DMS153 treated with DMSO at 0.1 percent for 48 hours (cell line): Measurements from ENCODE around the gene FOXP1.
"Not testable (repeated sequence)": the region's sequence is repeated elsewhere in the genome, so short reads cannot be mapped to it uniquely, and the experiment has no call there.

Source experiments
- DNase-seq: peaks from one replicate; lab custom pipeline; 2025; ENCODE audit not compliant: unreplicated experiment; lab: John Stamatoyannopoulos, UW

The FOXP1 gene

DNA sequence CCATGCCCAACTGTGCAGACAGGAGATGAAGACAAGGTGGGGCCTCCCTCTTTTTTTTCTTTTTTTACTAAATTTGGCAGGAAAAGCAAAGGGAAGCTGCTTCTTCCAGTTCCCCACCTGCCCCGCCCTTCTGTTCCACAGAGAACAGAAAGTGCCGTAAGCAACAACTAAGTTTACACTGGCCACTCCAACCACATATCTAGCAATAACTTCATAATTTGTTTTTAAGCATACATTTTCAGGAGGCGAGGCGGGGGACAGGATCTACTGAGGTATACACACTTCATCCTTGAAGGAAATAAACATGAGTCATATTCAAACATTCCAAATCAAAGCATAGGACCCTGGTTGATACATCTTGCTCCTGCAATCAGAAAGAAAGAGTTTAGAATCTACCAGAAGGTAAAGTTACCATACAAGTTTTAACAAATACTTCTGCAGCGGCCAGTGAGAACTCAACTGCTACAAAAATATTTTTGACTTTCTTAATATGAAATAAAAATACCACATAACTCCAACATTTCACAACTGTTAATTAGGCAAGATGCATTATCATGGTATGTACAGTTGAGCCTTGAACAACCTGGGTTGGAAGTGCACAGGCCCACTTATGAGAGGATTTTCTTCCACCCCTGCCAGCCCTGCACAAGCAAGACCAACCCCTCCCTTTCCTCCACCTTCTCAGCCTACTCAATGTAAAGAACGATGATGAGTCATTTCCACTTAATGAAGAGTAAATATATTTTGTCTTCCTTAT is 50.7 kb downstream of the FOXP1 start:
- no peak for DNase-seq

DNA sequence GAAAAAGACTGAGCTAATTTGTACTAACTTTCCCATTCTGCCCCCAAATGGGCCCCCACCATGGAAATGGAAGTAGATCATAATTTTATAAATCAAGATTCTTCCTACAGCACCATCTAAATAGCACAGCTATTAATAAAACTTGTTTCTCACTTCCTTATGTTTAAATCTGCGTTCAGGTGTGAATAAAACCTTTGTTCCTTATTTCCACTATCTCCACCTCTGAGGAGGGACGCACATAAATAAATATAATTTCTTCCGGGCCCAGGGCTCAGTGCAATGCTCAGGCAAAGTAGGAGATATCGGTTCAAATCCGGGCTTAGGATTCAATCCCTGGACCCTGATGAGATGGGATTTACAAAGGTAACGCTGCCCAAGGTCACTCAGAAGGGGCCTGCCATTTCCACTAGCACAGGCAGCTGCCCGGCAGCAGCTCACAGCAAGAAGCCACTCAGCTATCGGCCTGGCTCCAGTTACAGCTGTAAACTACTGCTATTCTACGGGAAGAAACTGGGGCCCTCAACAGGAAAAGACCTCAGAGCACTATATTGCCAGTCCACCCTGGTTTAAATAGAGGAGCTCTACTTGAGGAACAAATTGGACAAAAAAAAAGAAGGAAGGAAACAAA is 52.5 kb downstream of the FOXP1 start:
- DNase-seq = no peak

DNA sequence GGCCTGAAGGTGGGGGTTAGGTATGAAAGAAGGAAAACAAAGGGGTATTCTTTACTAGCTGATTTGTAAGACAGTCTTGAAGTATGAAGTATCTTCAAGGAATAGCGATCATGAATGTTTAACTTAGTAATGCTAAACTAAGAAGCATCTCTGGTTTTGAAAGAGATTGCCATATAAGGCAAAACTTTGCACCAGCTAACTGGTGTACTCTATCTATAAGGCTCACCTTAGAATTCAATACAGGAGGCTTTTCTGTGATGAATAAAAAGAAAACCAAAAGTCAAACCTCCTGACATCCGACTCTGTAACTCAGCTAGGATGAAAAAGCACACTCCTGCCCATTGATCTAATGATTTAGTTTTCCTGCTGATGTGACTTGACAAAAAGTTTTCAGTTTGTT is 54.7 kb downstream of the FOXP1 start:
- no peak for DNase-seq

DNA sequence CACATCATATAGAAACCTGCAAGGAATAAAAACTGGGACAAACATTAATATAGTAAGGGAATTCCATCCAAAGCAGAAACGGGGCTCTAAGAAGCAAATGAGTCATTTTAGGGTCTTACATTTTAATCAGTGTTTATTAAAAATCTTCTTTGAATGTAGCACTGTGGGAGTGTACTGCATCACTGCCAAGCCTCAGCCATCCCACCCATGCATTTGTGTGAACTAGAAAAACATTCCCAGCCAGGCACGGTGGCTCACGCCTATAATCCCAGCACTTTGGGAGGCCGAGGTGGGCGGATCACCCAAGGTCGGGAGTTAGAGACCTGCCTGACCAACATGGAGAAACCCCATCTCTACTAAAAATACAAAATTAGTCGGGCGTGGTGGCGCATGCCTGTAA is 57.1 kb downstream of the FOXP1 start:
- not testable (repeated sequence) for DNase-seq

DNA sequence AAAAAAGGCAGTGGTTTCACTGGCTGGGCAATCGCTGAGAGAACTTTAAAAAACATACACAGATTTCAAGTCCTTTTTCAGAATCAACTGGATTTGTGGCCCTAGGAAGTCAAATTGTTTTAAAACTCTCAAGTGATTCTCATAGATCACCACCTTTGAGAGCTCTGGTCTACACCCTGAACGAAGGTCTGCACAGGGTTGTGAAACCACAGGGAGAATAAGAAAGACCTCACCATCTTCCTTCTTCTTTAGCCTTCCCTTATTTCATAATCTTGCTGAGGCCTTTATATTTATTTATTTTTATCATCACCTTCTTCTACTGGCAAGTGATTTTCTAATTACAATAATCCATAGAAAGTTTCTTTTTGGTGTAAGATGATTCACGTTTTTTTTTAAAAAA is 58.1 kb downstream of the FOXP1 start:
- DNase-seq = no peak

DNA sequence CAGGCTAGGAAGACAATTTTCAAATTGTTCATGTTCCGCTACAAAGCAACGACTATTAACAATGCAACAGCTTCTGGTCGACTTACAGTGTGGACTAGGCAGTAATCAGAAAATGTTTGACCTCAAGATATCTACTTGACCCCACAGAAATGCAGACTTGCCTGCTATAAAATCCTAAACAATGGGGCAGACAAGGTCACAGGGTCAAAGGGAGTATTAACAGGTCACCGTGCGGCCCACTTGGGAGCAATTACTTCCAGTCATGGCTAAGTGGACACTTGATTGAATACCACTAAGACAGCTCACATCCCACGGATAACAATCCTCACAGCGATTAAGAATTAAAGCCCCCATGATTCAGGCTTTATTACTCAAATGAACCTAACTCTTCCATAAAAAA is 58.9 kb downstream of the FOXP1 start:
- no peak for DNase-seq

DNA sequence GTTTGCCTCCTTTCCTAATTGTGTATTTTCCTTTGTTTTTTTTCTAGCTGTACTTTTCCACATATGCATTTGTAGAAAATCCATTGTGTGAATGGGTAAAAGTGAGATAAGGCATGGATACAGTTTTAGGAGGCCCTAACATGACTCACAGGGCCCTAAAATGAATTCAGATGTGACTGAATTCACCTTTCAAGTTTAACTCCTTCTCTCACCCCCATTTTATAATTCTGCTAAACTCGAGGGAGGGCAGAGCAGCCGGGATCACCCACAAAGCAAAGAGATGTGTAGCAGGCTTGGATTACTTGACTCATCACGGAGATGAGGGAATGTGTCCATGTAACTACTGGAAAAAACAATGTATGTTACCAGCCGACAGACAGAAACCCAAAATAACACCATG is 59.9 kb downstream of the FOXP1 start:
- no peak for DNase-seq

DNA sequence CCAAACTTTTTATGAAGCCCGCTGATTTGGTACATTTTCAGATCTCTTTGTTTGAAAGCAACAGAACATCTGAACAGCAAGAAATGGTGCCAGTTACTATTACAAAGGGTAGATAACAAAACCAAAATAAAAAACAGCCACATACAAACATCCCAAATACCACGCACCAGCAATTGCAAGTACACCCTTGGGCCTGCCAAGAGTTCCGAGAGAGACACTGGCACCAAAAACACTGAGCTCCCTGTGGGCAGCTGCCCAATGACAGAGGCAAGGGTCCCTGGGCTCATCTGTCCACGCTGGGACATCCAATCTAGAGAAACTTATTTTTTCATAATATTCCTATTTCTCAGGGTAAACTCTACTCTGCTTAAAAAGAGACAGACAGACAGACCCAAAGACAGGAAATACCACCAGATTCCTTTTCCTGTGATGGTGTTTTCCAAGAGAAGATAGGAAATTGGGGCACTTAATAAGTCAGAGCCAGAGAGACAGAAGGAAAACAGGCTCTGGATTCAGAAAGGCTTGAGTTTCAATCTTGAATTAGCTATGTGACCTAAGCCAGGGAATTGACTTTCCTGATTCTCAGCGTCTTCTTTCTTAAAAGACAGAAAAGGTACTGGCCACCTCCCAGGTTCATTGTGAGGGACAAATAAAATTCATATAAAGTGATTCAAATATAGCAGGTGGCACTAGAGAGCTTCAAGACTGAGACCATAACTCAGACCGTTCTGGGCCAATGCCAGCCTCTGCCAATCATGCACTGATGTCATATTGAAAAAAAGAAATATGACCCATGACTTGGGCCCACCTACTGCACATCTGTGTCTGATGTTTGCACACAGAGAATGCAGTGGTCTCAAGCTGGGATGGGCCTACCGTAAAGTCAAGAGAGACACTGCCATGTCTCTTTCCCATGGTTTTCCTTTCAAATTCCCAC is 61.3 kb downstream of the FOXP1 start:
- DNase-seq = no peak

DNA sequence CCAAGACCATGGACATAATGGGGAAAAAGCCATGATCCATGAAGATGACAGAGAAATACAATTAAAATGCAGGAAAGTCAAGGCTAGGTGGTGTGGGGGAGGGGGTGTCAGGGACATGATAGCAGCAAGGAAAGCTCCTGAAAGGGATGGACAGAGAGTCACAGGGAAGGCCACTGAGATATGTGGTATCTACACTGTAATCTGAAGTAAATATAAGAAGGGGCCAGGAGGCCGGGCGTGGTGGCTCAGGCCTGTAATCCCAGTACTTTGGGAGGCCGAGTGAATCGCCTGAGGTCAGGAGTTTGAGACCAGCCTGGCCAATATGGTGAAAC is 62.5 kb downstream of the FOXP1 start:
- no peak for DNase-seq

DNA sequence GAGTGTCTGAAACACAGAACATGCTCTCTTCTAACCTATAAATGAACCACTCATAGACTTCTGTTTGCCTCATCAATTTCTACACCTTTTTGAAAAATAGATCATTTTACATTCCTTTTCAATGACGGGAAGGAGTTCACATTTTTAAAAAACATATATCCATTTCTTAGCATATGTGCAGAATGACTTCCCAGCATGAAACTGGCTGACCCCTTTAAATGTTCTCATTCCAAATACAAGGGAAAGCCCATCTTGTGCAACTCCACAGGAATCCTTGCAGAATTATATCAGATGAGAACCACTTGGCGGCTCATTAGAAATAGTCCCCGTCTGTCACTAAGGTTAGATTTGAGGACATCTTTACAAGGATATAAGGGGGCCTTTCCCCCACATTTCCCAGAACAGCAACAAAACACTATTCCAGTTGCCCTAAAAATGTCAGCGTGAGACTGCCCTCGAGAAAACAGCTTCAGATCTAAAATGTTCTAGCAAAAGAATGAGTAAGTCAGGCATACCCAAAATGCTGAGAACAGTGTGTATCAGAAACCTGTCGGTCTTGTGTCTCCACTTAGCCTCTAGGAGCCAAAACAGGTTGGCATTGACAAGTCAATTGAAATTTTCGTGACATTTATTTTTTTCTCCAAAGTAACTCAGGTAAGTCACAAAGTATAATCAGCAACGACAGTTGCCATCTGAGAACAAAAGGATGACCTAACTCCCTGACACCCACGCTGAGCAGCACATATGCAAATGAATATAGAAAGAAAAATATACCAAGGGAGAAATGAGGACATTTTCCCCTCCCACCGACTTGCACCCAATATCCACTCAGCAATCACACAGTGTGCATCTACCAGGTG is 63.1 kb downstream of the FOXP1 start:
- DNase-seq = no peak

DNA sequence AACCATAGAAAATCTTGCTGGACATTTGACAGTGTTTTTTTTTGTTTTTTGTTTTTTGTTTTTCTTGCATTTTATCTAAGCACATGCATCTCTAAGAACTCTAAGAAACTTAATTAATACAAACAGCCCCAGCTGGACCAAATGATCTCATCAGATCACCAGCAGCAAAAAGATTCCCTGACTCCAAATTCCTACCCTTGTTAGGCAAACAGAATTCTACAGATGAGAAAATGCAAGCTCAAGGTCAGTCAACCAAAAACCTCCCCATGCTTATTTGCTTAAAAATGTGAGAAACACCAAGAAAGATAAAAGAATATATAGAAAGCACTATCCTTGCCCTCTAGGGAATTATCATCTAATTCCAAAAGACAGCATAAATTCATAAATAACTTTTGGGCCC is 65.4 kb downstream of the FOXP1 start:
- no peak for DNase-seq

DNA sequence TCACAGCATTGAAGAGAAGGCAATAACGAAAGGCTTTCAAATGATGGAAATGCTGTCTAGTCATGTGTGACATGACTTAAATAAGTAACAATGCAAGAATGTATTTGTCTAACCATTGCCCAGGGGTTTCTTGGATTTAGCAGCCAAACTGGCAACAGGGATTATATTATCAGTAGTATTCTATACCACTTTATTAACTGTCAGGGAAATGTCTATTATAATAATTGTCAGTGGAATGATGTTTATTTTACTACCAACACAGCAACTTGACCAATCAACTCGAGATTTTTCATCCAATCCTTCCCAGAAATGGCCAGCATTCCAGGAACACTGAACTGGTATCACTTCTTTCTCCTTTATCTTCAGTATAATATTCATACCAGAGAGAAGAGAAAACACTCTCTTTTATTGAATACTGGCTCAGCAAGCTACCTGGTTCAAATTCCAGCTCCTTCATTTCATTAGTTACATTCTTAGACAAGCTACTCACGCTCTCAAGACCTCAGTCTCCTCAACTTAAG is 66.2 kb downstream of the FOXP1 start:
- DNase-seq = no peak

DNA sequence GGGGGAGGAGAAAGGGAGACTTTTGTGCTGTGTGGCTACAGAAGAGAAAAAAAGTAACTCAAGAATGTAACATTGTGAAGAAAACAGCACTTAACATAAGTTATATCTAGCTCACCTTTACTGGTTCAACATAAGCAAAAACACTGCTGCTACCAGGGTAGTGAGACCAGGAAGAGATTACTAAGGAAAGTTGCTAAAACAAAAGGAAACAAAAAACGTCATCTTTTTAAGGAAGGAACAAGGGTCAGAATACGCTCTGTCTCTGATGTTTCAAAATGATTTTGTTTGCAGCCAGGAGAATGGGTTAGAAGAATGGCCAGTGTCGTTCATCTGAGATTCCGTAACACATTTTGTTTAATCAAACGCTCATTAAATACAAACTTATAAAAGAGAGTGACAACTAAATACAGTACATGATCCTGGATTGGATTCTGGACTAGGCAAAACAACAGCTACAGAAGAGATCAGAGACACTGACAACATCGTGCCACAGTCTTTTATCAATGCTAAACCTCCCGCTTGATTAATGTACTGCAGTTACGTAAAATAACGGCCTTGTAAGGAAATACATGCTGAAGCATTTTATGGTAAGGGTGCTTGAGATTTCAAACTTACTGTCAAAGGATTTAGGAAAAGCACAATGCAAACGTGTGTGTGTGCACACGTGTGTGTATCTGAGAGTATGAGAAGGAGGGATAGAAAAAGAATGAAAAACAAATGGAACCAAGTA is 67.7 kb downstream of the FOXP1 start:
- no peak for DNase-seq

DNA sequence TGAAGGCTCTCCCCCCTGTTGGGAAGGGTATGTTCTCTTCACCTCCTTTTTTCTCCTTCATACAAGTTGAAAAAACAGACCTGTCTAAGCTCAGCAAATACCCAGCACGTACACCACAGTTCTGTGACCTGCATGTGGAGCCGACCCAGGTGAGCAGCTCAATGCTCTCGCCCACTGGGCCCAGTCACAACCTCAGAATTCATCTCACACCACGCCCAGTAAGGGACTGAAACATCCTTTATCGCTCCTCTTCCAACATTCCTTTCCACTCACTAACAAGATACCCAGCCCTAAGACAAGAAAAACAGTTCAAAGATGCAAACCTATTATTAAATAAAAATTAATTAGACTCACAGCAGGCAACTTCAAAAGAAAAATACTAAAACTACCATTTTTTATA is 68.9 kb downstream of the FOXP1 start:
- no peak for DNase-seq

DNA sequence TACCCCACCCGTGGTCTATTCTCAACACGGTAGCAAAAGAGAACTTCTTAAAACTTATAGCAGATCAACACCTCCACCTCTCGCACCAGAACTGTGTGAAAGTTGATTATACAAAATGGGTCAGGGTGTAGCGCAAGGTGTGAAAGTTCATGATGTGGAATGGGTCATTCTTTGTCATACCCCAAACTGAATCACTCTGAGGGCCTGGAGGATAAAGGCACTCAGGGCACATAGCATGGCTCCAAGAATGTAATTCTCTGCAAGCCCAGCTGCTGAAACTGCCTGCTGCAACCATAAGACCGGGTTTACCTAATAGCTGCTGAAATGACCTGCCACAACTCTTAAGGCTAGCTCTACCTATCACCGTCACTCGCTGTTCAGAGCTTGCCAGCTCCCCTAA is 70.0 kb downstream of the FOXP1 start:
- no peak for DNase-seq

DNA sequence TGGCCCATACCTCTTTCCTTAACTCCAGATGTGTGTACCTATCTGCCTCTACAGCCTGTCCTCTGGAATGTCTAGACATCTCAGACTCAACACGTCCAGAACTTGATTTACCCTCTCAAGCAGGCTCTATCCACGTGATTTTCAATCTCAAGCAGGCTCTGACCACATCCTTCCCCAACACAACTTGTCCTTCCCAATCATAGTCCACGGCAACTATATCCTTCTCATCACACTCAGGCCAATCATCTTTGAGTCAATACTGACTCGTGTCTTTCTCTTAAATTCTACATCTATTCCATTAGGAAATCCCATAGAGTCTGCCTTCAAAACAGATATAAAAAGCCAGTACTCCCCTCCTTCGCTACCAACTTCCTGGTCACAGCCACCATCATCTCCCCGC is 70.4 kb downstream of the FOXP1 start:
- DNase-seq = no peak

DNA sequence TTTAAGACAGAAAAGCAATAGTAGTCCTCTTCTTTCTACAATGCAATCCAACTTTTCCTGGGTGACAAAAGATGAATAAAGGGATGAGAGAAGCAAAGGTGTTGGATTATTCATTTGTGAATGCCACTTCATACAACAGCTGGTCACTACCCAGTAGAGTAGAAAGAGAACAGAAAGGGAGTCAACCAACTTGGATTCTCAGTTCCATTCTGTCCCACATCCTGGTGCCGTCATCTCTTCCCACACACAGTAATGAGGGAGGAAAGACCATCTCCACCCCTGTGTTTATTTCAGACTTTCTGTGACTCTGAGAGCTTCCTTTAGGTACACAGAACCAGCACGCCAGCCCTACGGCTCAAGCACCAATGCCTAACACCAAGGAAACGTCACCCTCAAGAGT is 71.0 kb downstream of the FOXP1 start:
- no peak for DNase-seq

DNA sequence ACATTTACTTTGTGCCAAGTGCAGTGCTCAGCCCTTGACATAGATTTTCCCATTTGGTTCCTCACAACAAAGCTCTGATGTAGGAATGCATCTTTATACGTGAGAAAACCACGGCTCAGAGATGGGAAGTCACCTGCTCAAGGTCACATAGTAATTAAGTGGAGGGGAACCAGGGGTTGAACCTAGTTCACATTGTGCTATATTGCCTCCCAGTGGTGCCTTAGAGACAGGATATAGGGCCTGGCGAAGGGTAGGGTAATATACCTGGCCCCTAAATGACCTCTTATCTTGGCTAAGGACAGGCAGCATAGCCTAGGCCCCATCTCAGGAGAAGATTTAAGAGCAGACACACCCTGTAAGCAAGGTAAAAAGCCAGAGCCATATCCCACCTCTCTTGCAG is 71.5 kb downstream of the FOXP1 start:
- no peak for DNase-seq

DNA sequence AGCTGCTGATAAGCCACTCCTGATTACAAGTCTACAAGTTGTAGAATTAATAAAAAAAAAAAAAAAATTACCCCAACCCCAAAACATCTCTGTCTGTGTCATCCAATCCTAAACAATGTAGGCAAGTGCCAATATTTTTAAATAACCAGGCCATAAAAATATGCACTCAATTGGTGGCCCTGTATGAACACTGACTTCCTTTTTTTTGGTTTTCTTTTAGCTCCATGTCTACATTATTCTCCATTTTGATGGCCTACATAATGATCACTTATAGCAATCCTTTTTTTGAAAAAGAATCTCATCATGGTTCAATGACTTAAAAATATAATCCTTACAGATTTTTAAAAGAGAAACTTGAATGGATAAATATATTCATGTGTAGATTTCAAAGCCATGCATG is 72.1 kb downstream of the FOXP1 start:
- DNase-seq = no peak

DNA sequence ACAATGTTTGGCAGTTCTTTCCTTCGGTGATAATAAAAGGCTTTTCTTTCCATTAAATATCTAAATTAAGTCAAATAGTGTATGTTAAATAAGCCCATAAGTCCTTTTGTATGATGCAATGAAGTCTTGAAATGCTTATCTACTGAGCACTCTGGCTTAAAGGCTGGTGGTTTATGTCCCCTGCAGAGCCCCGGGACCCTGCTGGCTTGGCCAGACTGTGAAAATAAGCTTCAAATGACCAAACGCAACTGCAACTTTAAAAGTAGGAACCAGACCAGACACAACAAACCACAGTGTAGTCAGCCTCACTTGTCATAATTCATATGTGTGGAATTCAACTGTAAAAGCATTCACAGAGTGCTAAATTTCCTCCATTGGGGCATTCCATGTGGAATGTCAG is 72.5 kb downstream of the FOXP1 start:
- DNase-seq = no peak
